CMK (cell line): ENCODE data around the gene YTHDF2.

Source experiments
- DNase-seq: peaks from one replicate; pipeline ENCODE4 v3.0.0-alpha.2; 2010; ENCODE audit warnings: low read depth

Gene YTHDF2

GRCh38 chr1:28801461-28801860 lies 64.7 kb downstream of the YTHDF2 start:
- no peak for DNase-seq

DNA sequence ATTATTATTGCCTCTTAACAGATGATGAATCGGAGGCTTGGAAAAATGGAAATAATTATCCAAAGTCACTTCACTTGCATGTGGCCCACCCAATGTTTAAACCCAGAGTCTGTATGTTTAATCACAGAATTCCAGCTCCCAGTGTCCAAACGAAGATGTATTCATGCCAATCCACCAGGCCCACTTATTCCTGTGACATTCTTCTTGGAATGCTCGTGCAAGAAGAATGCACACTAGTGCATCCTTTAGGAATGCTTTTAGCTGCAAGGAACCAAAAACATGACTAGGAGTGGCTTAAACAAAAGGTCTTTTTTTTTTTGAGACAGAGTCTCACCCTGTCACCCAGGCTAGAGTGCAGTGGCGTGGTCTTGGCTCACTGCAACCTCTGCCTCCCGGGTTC lies 66.3 kb downstream of the YTHDF2 start:
- no peak for DNase-seq

DNA sequence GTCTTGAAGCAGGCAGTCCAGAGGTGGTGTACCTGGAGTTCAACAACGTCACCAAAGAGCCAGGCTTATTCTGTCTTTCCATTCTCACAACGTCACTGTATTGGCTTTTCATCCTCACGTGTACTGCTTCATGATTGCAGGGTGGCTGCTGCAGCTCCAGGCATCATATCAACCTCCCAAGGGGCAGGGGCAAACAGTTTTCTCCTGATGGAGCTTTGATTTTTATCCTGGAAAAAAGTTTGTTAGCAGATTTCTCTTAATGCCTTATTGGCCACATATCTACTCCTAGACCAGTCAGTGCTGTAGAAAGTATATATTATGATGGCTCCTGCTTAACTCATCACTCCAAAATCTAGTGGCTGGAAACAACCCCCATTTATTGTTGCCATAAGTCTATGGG lies 66.9 kb downstream of the YTHDF2 start:
- DNase-seq: no peak

- DNase-seq: no peak
Observed at GRCh38 chr1:28804071-28804470, 67.3 kb downstream of the YTHDF2 start.

DNA sequence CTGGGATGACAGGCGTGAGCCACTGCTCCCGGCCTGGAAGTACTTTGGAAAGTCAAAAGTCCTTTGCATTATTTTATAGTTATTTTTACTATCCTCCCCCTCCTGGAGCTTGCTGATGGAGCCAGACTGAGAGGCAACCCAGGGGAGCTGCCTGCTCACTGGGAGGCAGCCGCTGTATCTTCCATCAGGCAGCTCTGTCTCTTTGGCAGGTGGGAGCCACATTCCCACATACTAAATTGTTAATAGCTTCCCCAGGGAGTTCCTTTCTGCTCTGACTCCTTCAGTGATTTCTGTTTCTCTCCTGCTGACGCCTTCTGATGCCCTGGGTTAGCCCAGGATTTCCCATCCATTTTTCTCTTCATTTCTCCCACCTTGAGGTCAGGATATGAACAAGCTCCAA lies 70.3 kb downstream of the YTHDF2 start:
- DNase-seq: no peak

GRCh38 chr1:28807986-28808385 lies 71.2 kb downstream of the YTHDF2 start:
- DNase-seq: no peak

- no peak for DNase-seq
Observed at GRCh38 chr1:28811369-28811765, 74.6 kb downstream of the YTHDF2 start.

DNA sequence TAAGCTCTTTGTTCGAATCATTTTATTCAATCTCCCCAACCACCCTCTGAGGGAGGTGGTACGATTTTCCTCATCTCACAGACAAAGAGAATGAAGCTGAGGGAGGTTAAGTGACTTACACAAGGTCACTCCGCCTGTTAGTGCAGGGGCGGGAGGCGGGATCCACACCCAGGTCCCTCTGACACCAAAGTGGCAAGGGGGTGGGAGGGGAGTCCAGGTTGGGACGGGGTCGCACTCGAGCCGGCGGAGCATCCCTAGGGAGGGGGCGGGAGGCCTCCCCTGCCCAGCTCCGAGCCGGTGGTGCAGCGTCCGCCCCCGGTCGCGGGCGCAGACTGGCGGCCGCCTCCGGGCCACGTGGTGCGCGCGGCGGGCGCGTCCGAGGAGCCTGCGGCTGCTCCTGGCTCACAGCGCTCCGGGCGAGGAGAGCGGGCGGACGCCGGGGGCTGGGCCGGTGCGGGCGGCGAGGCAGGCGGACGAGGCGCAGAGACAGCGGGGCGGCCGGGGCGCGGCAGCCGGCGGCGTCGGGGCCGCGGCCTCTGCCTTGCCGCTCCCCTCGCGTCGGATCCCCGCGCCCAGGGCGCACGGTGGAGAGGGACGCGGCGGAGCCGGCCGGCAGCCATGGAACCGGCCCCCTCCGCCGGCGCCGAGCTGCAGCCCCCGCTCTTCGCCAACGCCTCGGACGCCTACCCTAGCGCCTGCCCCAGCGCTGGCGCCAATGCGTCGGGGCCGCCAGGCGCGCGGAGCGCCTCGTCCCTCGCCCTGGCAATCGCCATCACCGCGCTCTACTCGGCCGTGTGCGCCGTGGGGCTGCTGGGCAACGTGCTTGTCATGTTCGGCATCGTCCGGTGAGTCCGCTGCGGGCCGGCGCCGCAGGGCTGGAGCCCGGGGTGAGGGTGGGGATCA lies 75.3 kb downstream of the YTHDF2 start, which contains the start of gene OPRD1:
OPRD1 (plus strand) TSS at position 405 of the 903 bp plus-strand sequence; CDS start at position 619, 214 bp downstream.
- no peak for DNase-seq

DNA sequence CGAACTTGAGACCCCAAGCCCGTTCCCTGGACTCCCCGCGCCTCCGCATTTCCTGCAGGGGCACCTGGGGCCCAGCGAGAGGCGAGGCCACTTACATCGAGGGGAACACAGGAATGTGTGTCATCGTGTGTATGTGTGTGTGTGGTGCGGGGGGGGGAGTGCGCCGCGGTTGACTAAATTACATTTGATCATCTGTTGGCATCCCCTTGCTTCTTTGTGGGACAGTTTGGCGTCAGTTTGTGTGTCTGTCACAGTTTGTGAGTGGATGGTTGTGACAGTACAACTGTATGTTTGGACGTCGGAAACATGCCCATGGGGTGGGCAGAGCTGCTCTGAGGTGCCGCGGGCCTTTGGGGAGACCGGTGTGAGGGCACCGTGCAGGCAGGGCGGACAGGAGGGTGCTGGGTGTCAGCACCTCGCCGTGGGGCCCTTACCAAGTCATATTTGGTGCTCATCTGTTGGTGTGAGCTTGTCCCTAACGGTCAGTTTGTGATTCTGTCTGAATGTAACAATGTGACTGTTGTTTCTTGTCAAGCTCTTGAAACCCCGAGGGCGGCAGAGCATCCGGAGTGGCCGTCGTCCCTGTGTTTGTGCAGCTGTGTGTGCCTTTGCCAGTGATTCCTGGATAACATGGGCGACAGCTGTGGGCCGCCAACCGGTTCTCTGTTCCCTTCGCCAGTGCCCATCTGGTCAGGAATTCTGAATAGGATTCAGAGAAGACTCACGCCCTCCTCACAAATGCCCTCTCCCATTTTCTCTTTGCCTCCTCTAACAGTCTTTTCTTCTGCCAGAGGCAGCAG lies 76.1 kb downstream of the YTHDF2 start:
- DNase-seq: no peak

- no peak for DNase-seq
Observed at GRCh38 chr1:28813931-28814465, 77.3 kb downstream of the YTHDF2 start.

DNA sequence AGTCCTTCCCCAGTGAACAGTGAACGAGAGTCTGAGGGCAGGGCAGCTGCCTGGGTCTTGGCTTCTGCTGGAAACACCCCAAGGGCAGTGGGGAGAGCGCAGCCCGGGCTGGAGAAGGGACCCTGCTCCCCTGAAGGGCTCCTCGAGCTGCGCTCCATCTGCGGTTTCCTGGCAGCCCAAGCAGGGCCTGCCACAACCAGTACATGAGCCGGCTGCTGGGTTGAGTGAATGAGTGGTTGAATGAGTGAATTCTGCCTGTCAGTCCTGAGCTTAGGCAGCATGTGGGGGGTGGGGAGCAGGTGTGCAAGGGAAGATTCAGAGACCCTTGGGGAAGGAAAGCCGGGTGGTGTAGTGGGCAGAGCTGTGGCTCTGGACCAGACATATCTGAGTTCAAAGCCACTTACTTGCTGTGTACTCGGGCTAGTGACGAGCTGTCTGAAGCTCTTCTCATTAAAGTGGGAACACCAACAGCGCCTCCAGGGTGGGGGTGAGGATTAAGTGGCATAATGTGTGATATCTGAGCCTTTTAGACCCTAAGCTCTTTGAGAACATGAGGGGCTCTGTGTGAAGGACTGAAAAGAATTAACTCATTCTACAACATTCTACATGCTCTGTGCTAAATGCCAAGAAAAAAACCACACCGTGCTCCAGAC lies 78.9 kb downstream of the YTHDF2 start:
- DNase-seq: no peak

GRCh38 chr1:28817133-28817532 lies 80.4 kb downstream of the YTHDF2 start:
- DNase-seq: no peak

- DNase-seq: no peak
Observed at GRCh38 chr1:28819020-28819419, 82.3 kb downstream of the YTHDF2 start.
